Activated CD4-positive, alpha-beta T cell treated with anti-CD3 and anti-CD28 coated beads for 48 hours (primary cell): Measurements from ENCODE around the gene ZNF354B.

Experiments
- DNase-seq: peaks from one replicate; pipeline ENCODE4 v3.0.0-alpha.2; 2020

Gene ZNF354B

DNA sequence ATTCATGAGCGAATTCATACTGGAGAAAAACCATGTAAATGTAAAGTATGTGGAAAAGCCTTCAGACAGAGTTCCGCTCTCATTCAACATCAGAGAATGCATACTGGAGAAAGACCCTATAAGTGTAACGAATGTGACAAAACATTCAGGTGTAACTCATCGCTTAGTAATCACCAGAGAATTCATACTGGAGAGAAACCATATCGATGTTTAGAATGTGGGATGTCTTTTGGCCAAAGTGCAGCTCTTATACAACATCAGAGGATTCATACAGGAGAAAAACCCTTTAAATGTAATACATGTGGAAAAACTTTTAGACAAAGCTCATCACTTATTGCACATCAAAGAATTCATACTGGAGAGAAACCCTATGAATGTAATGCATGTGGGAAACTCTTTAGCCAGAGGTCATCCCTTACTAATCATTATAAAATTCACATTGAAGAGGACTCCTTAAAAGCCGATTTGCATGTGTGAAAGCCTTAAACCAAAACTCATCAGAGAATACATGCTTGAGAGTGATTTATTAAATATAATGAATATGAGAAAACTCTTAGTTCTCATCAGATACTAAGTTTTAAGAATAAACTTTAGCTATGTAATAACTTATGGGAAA, 24.2 kb downstream of the ZNF354B start:
- DNase-seq, result no peak

- peak; percentile 39 for DNase-seq
Measured at GRCh38 chr5:178895615-178896571, 36.1 kb downstream of the ZNF354B start, which contains the start of gene ZFP2. Gene ZFP2, plus strand, starts transcription at chr5:178895913. Its CDS starts 35,401 bp downstream, at chr5:178931314.

GRCh38 chr5:178899289-178899688, 39.5 kb downstream of the ZNF354B start:
- DNase-seq, result no peak

GRCh38 chr5:178902849-178903248, 43.1 kb downstream of the ZNF354B start:
- DNase-seq, result no peak

- no peak for DNase-seq
Measured at GRCh38 chr5:178931846-178932760, 72.3 kb downstream of the ZNF354B start.
